GM12873 (cell line): Measurements from ENCODE around the gene GLIPR1L1.

Experiments used
- CTCF ChIP-seq: IDR thresholded peaks from 2 replicates; pipeline ENCODE4 v1.5.1; 2012; ENCODE audit warnings: low read depth, mild to moderate bottlenecking, moderate library complexity, low read length, control low read depth; ENCODE audit not compliant: insufficient read depth; ENCODE audit errors: missing control alignments

The GLIPR1L1 gene

DNA sequence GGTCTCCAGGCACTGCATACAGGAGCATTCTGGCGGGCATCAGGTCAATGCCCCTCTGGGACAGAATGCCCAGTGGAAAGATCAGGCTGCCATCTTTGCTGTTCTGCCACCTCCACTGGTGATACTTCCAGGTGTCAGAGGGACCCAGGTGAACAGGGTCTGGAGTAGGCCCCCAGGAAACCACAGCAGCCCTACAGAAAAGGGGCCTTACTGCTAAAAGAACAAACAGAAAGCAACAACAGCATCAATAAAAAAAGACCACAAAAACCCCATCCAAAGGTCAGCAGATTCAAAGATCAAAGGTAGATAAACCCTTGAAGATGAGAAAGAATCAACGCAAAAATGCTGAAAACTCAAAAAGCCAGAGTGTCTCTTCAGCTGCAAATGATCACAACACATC, 15.9 kb downstream of the GLIPR1L1 start:
- no peak for TF ChIP-seq CTCF

DNA sequence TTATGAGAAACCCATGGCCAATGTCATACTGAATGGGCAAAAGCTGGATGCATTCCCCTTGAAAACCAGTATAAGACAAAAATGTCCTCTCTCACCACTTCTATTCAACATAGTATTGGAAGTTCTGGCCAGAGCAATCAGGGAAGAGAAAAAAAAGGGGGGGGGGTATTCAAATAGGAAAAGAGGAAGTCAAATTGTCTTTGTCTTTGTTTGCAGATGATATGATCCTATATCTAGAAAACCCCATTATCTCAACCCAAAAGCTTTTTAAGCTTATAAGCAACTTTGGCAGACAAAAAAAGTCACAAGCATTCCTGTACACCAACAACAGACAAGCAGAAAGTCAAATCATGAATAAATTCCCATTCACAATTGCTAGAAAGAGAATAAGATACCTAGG, 19.5 kb downstream of the GLIPR1L1 start:
- TF ChIP-seq CTCF: no peak

- no peak for TF ChIP-seq CTCF
Measured at GRCh38 chr12:75360920-75361319, 26.4 kb downstream of the GLIPR1L1 start.

DNA sequence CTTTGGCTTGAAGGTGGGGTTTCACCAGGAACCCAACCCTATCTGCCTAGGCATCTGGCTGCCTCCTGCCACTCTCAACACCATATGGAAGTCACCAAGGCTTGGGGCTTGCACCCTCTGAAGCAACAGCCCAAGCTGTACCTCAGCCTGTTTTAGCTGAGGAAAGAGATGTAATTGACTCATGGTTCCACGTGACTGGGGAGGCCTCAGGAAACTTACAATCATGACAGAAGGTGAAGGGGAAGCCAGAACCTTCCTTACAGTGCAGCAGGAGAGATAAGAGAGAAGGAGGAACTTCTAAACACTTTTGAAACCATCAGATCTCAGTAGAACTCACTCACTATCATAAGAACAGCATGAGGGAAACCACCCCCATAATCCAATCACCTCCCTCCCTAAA, 26.9 kb downstream of the GLIPR1L1 start:
- TF ChIP-seq CTCF: no peak

DNA sequence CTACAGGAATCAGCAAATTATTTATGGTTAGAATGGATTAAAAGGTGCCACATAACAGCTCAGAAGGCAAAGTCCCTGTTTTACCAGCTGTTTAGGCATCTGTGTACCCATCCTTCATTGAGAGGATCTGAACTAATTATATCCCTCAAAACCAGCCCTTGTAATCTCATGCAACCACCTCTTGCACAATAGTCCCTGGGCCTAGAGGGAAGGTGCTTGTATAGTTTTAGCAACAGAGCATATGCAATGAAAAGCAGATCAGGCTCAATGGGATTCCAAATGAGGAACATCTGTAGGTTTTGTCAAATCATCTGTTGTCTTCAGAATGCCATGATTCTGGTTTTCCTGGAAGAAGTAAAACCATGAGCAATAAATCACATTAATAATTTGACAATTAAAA, 30.4 kb downstream of the GLIPR1L1 start:
- TF ChIP-seq CTCF: no peak

DNA sequence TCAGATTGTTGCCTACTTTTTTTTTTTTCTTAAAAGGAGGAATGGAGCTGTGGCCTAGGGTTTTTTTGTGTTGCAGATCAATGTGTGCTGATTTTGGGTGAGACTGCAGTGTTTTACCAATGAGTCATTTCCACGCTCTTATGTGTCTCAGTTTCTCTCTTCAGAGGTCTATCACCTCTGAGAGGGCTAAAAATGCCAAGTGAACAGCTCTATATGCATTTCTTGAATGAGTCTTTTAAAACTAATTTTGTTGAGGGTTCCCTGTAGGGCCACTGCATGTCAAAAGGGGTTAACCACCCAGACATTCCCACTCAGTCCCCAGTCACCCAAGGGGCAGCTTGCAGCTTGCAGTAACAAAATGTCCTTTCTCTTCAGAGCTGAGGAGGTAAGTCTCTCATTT, 32.2 kb downstream of the GLIPR1L1 start:
- TF ChIP-seq CTCF: no peak

- TF ChIP-seq CTCF: no peak
Measured at GRCh38 chr12:75374971-75375370, 40.5 kb downstream of the GLIPR1L1 start.
